ENCODE data around the gene TRIM3.

TRIM3 gene

GRCh38 chr11:6400431-6401345, 73.1 kb downstream of the TRIM3 start:
- DNase-seq = no peak
